HepG2 (cell line): ENCODE results near the gene HHIPL1. TPM values are rescaled to one million over a fixed set of nuclear protein-coding genes. Genes with fewer than 3 reads are reported as not detected.

ENCODE experiments used
- ATAC-seq: fragments of 200-7000 bp; cut with Tn5 transposase; 3 replicates; pipeline ENCODE4 v1.9.1; 2020; ENCODE audit warnings: mild to moderate bottlenecking, moderate library complexity
- BruUV-seq: library from RNA; stranded (reverse); fragments of 400-500 nt; replicated peaks from 2 replicates; lab custom pipeline; 2021; lab: Mats Ljungman, UMichigan
- CTCF ChIA-PET: fragments of 300-600 bp; formaldehyde crosslinking; extraction: SDS; loops from one replicate; lab custom pipeline; 2021; ENCODE audit warnings: low total read pairs, inconsistent platforms, low intra/inter-chr PET ratio; lab: Yijun Ruan, JAX
- POLR2A ChIA-PET: fragments of 350-600 bp; sonication (Branson Sonifier 250); formaldehyde crosslinking; loops from one replicate; lab custom pipeline; 2020; ENCODE audit warnings: antibody characterized with exemption, inconsistent platforms; lab: Yijun Ruan, JAX
- DNase-seq: peaks from one replicate; pipeline ENCODE4 v3.0.0-alpha.2; 2015; ENCODE audit warnings: low spot score
- FAIRE-seq: peaks from 3 replicates; lab custom pipeline; 2011; peaks lifted over from hg19 to GRCh38; lab: Jason Lieb, UNC
- H2AFZ ChIP-seq: one replicate; pipeline ENCODE4 v1.6.1; 2011; ENCODE audit warnings: low read length, inconsistent platforms
- H3K27ac ChIP-seq: fragments of 300-600 bp; 3 replicates; pipeline ENCODE4 v1.8.0; 2011; ENCODE audit warnings: mixed run types, mild to moderate bottlenecking, mixed read lengths, low read length, inconsistent platforms; ENCODE audit not compliant: insufficient read depth; ENCODE audit errors: extremely low read length
- H3K27me3 ChIP-seq, 2 experiments: fragments of 200-600 bp in 1 of 2; 2 replicates in 1 of 2; 3 replicates in 1 of 2; pipeline versions ENCODE4 v1.6.0 to v1.8.0; 2011; ENCODE audit warnings: low read length in 2 of 2, mild to moderate bottlenecking in 2 of 2, moderate library complexity in 2 of 2, inconsistent platforms in 1 of 2; ENCODE audit not compliant: insufficient read depth in 2 of 2, control insufficient read depth in 1 of 2
- H3K36me3 ChIP-seq, 2 experiments: fragments of 200-600 bp in 1 of 2; replicated peaks in 1 of 2; 2 replicates in 1 of 2; 3 replicates in 1 of 2; pipeline versions ENCODE4 v1.5.1 to v1.8.0; 2011; ENCODE audit warnings: low read length in 2 of 2, inconsistent platforms in 1 of 2; ENCODE audit not compliant: insufficient read depth in 2 of 2, control insufficient read depth in 1 of 2
- H3K4me1 ChIP-seq: 2 replicates; pipeline ENCODE4 v1.5.1; 2012; ENCODE audit warnings: low read length, inconsistent platforms; ENCODE audit not compliant: insufficient read depth
- H3K4me2 ChIP-seq: 2 replicates; pipeline ENCODE4 v1.6.0; 2011; ENCODE audit warnings: low read depth, low read length, inconsistent platforms
- H3K4me3 ChIP-seq, 3 experiments: fragments of 200-600 bp in 1 of 3; sonication (generic), shearing (Covaris generic) in 1 of 3; replicated peaks in 1 of 3; 2 replicates each; pipeline ENCODE4 v1.5.1; 2011 to 2016; ENCODE audit warnings: low read length in 3 of 3, inconsistent platforms in 2 of 3, low read depth in 2 of 3, mild to moderate bottlenecking in 2 of 3, control low read depth in 1 of 3, mixed read lengths in 1 of 3; ENCODE audit not compliant: insufficient read depth in 1 of 3
- H3K79me2 ChIP-seq: one replicate; pipeline ENCODE4 v1.6.1; 2011; ENCODE audit warnings: low read length, inconsistent platforms; ENCODE audit not compliant: insufficient read depth
- H3K9ac ChIP-seq: 2 replicates; pipeline ENCODE4 v1.6.0; 2011; ENCODE audit warnings: mild to moderate bottlenecking, low read depth, low read length, inconsistent platforms; ENCODE audit not compliant: insufficient read depth
- H3K9me3 ChIP-seq: 2 replicates; pipeline ENCODE4 v1.5.1; 2012; ENCODE audit warnings: mild to moderate bottlenecking, low read length
- H4K20me1 ChIP-seq: 2 replicates; pipeline ENCODE4 v1.6.0; 2011; ENCODE audit warnings: inconsistent platforms, mild to moderate bottlenecking, low read length, moderate library complexity; ENCODE audit not compliant: insufficient read depth
- BRCA1 ChIP-seq: sonication (generic); formaldehyde crosslinking; IDR thresholded peaks from 2 replicates; pipeline ENCODE4 v1.4.0; 2020; ENCODE audit warnings: missing genetic modification reagents
- REXO4 ChIP-seq: sonication (generic); formaldehyde crosslinking; IDR thresholded peaks from 2 replicates; pipeline ENCODE4 v1.8.0; 2022; ENCODE audit warnings: missing genetic modification reagents, mild to moderate bottlenecking, borderline replicate concordance
- YEATS2 ChIP-seq: sonication (generic); formaldehyde crosslinking; IDR thresholded peaks from 2 replicates; pipeline ENCODE4 v1.4.0; 2020; ENCODE audit warnings: missing genetic modification reagents, borderline replicate concordance
- ZFP90 ChIP-seq: sonication (generic); formaldehyde crosslinking; IDR thresholded peaks from 2 replicates; pipeline ENCODE4 v1.8.0; 2022; ENCODE audit warnings: missing genetic modification reagents, mild to moderate bottlenecking, inconsistent platforms, borderline replicate concordance
- ZNF335 ChIP-seq: sonication (generic); formaldehyde crosslinking; IDR thresholded peaks from 2 replicates; pipeline ENCODE4 v1.4.0; 2020; ENCODE audit warnings: missing genetic modification reagents
- ZNF550 ChIP-seq: sonication (generic); formaldehyde crosslinking; IDR thresholded peaks from 2 replicates; pipeline ENCODE4 v1.4.0; 2020; ENCODE audit warnings: mild to moderate bottlenecking, missing genetic modification reagents, borderline replicate concordance
- ZNF562 ChIP-seq: sonication (generic); formaldehyde crosslinking; IDR thresholded peaks from 2 replicates; pipeline ENCODE4 v1.8.0; 2022; ENCODE audit warnings: missing genetic modification reagents, borderline replicate concordance
- ZNF563 ChIP-seq: sonication (generic); formaldehyde crosslinking; IDR thresholded peaks from 2 replicates; pipeline ENCODE4 v1.8.0; 2022; ENCODE audit warnings: mild to moderate bottlenecking, moderate library complexity, missing genetic modification reagents
- ZSCAN21 ChIP-seq: sonication (generic); formaldehyde crosslinking; IDR thresholded peaks from 2 replicates; pipeline ENCODE4 v1.8.0; 2022; ENCODE audit warnings: mild to moderate bottlenecking, missing genetic modification reagents, moderate library complexity, borderline replicate concordance
- WGBS: methylation state at CpG from one replicate; pipeline ENCODE4 v1.1.6; 2017; ENCODE audit warnings: low lambda C conversion rate; 5-methylcytosine and 5-hydroxymethylcytosine counted together
- in situ Hi-C: cut with HindIII; loops from 2 replicates; pipeline ENCODE4 v1.10.0; 2017; ENCODE audit warnings: low pct_unique_long_range_greater_than_20kb; ENCODE audit not compliant: extremely low pct_ligation_motif_present
- intact Hi-C: fragments of 100-400 bp; cut with micrococcal nuclease; formaldehyde crosslinking; loops from one replicate; pipeline ENCODE4 v1.10.0; 2022; ENCODE audit not compliant: unreplicated experiment
- polyA plus RNA-seq, 8 experiments: library from polyadenylated mRNA; depleted of rRNA in 3 of 8; stranded (reverse) in 7 of 8; unstranded in 1 of 8; fragments of >200 nt; fragmentation: Illumina TruSeq in 4 of 8; extraction: Trizol in 4 of 8; gene quantifications; 2 replicates each; pipeline versions ENCODE4 v1.2.1 to v1.2.3, GENCODE V29; 2011 to 2016; ENCODE audit warnings: low read depth in 4 of 8, missing spikeins in 1 of 8, mixed read lengths in 1 of 8; ENCODE audit not compliant: insufficient read depth in 1 of 8
- total RNA-seq, 5 experiments: library from RNA; depleted of rRNA; stranded (reverse); fragments of >200 nt; fragmentation: Illumina TruSeq; extraction: Trizol; gene quantifications; 2 replicates each; pipeline ENCODE4 v1.2.3, GENCODE V29; 2016; ENCODE audit warnings: low read depth in 1 of 5
- TF ChIP-seq, protein P1 (sequence below): sonication (generic); formaldehyde crosslinking; IDR thresholded peaks from 2 replicates; pipeline ENCODE4 v1.5.1; 2020; ENCODE audit warnings: mild to moderate bottlenecking, missing genetic modification reagents, moderate library complexity
- TF ChIP-seq, protein P2 (sequence below): sonication (generic); formaldehyde crosslinking; IDR thresholded peaks from 2 replicates; pipeline ENCODE4 v1.8.0; 2023; ENCODE audit warnings: mild to moderate bottlenecking, missing genetic modification reagents
- TF ChIP-seq, protein P3 (sequence below): sonication (generic); formaldehyde crosslinking; IDR thresholded peaks from 2 replicates; pipeline ENCODE4 v1.4.0; 2020; ENCODE audit warnings: low read depth, mild to moderate bottlenecking, missing genetic modification reagents
- TF ChIP-seq, protein P4 (sequence below): sonication (generic); formaldehyde crosslinking; IDR thresholded peaks from 2 replicates; pipeline ENCODE4 v1.5.0; 2020; ENCODE audit warnings: missing genetic modification reagents, mild to moderate bottlenecking, borderline replicate concordance

HHIPL1 gene
- total and polyA plus RNA-seq, 2 of the 13 experiments (the other 11 are each of a cell fraction or from before 2014, with no cell fraction given): not detected

DNA sequence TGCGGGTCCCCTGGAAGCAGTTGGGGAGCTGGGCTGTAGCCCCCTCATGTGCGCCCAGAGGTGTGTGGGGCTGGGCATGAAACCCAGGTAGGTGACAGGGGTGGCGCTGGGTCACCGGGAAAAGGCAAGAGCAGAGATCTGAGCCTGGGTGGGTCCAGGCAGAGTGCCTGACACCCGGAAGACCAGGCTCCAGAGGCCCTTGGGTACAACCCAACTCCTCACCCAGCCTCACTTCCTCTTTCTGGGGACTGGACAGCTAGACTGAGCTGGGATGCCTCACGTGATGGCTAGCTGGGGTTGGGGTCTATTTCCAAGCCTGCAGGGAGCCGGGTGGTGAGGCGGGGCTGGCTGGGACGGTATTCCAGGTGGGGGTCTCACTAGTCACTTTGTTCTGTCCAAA, 22.9 kb downstream of the HHIPL1 start:
- CTCF ChIA-PET: no interaction called here

More for the DNA sequence above, 22.9 kb downstream of the HHIPL1 start:
- H3K4me3 ChIP-seq: no peak overlapping the region
- TF ChIP-seq ZNF563 (no peak), ZFP90 (CRISPR knock-in tag) (no peak), REXO4 (CRISPR knock-in tag) (no peak), YEATS2 (CRISPR knock-in tag) (no peak), ZSCAN21 (CRISPR knock-in tag) (no peak), BRCA1 (CRISPR knock-in tag) (no peak), ZNF562 (CRISPR knock-in tag) (no peak), ZNF550 (CRISPR knock-in tag) (no peak), ZNF335 (CRISPR knock-in tag) (no peak)
- TF ChIP-seq, protein P1, sequence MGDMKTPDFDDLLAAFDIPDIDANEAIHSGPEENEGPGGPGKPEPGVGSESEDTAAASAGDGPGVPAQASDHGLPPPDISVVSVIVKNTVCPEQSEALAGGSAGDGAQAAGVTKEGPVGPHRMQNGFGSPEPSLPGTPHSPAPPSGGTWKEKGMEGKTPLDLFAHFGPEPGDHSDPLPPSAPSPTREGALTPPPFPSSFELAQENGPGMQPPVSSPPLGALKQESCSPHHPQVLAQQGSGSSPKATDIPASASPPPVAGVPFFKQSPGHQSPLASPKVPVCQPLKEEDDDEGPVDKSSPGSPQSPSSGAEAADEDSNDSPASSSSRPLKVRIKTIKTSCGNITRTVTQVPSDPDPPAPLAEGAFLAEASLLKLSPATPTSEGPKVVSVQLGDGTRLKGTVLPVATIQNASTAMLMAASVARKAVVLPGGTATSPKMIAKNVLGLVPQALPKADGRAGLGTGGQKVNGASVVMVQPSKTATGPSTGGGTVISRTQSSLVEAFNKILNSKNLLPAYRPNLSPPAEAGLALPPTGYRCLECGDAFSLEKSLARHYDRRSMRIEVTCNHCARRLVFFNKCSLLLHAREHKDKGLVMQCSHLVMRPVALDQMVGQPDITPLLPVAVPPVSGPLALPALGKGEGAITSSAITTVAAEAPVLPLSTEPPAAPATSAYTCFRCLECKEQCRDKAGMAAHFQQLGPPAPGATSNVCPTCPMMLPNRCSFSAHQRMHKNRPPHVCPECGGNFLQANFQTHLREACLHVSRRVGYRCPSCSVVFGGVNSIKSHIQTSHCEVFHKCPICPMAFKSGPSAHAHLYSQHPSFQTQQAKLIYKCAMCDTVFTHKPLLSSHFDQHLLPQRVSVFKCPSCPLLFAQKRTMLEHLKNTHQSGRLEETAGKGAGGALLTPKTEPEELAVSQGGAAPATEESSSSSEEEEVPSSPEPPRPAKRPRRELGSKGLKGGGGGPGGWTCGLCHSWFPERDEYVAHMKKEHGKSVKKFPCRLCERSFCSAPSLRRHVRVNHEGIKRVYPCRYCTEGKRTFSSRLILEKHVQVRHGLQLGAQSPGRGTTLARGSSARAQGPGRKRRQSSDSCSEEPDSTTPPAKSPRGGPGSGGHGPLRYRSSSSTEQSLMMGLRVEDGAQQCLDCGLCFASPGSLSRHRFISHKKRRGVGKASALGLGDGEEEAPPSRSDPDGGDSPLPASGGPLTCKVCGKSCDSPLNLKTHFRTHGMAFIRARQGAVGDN: no peak
- TF ChIP-seq, protein P2, sequence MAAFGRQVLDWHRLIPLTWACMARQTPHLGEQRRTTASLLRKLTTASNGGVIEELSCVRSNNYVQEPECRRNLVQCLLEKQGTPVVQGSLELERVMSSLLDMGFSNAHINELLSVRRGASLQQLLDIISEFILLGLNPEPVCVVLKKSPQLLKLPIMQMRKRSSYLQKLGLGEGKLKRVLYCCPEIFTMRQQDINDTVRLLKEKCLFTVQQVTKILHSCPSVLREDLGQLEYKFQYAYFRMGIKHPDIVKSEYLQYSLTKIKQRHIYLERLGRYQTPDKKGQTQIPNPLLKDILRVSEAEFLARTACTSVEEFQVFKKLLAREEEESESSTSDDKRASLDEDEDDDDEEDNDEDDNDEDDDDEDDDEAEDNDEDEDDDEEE (CRISPR knock-in tag): no peak
- TF ChIP-seq, protein P3, sequence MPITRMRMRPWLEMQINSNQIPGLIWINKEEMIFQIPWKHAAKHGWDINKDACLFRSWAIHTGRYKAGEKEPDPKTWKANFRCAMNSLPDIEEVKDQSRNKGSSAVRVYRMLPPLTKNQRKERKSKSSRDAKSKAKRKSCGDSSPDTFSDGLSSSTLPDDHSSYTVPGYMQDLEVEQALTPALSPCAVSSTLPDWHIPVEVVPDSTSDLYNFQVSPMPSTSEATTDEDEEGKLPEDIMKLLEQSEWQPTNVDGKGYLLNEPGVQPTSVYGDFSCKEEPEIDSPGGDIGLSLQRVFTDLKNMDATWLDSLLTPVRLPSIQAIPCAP (CRISPR knock-in tag): no peak
- TF ChIP-seq, protein P4, sequence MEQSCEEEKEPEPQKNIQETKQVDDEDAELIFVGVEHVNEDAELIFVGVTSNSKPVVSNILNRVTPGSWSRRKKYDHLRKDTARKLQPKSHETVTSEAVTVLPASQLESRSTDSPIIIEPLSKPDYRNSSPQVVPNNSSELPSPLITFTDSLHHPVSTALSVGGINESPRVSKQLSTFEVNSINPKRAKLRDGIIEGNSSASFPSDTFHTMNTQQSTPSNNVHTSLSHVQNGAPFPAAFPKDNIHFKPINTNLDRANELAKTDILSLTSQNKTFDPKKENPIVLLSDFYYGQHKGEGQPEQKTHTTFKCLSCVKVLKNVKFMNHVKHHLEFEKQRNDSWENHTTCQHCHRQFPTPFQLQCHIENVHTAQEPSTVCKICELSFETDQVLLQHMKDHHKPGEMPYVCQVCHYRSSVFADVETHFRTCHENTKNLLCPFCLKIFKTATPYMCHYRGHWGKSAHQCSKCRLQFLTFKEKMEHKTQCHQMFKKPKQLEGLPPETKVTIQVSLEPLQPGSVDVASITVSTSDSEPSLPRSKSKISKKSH: no peak
- TF ChIP-seq, all 625 proteins: peak for 0
- FAIRE-seq (no peak), ATAC-seq (no peak), DNase-seq (no peak)
- peaks cover 45% of the 10 kb centered on the region for H3K4me1 ChIP-seq
- H3K79me2 ChIP-seq: no peaks in the 10 kb centered on the region
- H3K27me3 ChIP-seq: peaks cover 6 to 22% of the 10 kb centered on the region in 2 experiments; a peak in 3 of 5 replicates
- in situ Hi-C loops (no loop called here), intact Hi-C loops (no loop called here)
- H3K9ac ChIP-seq: no peak overlapping the region
- WGBS: 80% methylated on average over 2 of the region's 9 CpGs
- no TSS peak for BruUV-seq
- no peaks in the 10 kb centered on the region for H3K9me3 ChIP-seq
- no peak overlapping the region for H3K4me2 ChIP-seq
- POLR2A ChIA-PET: no interaction called here
- H3K36me3 ChIP-seq: no peaks in the 10 kb centered on the region
- H2AFZ ChIP-seq: no peak overlapping the region
- no peaks in the 10 kb centered on the region for H4K20me1 ChIP-seq
- H3K27ac ChIP-seq: no peak overlapping the region
